Measurements from ENCODE around the gene GPR142. TPM values are rescaled to one million over a fixed set of nuclear protein-coding genes. Genes with fewer than 3 reads are reported as not detected.

The GPR142 gene
- polyA plus RNA-seq, 1 of the 3 experiments (the other 2 are of a cell fraction) = not detected

GRCh38 chr17:74332017-74332650 lies 35.2 kb upstream of the GPR142 start:
- no peak for DNase-seq
- H3K4me3 ChIP-seq (ENCODE audit: low read depth in 2 of 2, low read length in 1 of 2) = no peak overlapping the region
- POLR2A ChIA-PET = no interaction called here
- H3K36me3 ChIP-seq (replicated peaks in 1 of 2; ENCODE audit: control insufficient read depth in 1 of 2, insufficient read depth in 2 of 2, low read length in 1 of 2) = no peaks in the 10 kb centered on the region
- no peak overlapping the region for H3K9ac ChIP-seq
- TF ChIP-seq TCF12 (IDR thresholded peaks at IDR 0.05) (no peak), FOXJ3 (CRISPR knock-in tag; IDR thresholded peaks at IDR 0.05) (no peak), MXI1 (IDR thresholded peaks at IDR 0.05; ENCODE audit: low read depth, low read length) (no peak), TEAD4 (IDR thresholded peaks at IDR 0.05; ENCODE audit: borderline replicate concordance, insufficient read depth) (no peak), TAF1 (IDR thresholded peaks at IDR 0.05; ENCODE audit: borderline replicate concordance, low read depth, low read length) (no peak), SMC3 (IDR thresholded peaks at IDR 0.05; ENCODE audit: low read depth, low read length) (no peak), MAX (IDR thresholded peaks at IDR 0.05; ENCODE audit: low read depth) (no peak), USF2 (IDR thresholded peaks at IDR 0.05; ENCODE audit: borderline replicate concordance, low read depth, low read length) (no peak), JUND (IDR thresholded peaks at IDR 0.05) (no peak), ZBTB33 (IDR thresholded peaks at IDR 0.05; ENCODE audit: borderline replicate concordance, low read depth) (no peak), RFX5 (IDR thresholded peaks at IDR 0.05; ENCODE audit: low read length) (no peak)
- no peak overlapping the region for H3K27ac ChIP-seq (ENCODE audit: low read depth in 2 of 2, low read length in 1 of 2)
- no peak overlapping the region for H3K4me2 ChIP-seq
- H4K20me1 ChIP-seq (ENCODE audit: insufficient read depth) = no peaks in the 10 kb centered on the region
- H3K9me3 ChIP-seq = no peaks in the 10 kb centered on the region
- no peaks in the 10 kb centered on the region for H3K79me2 ChIP-seq (ENCODE audit: insufficient read depth)
- H3K27me3 ChIP-seq (ENCODE audit: insufficient read depth) = no peaks in the 10 kb centered on the region
- H3F3A ChIP-seq (replicated peaks; ENCODE audit: insufficient read depth) = no peaks in the 10 kb centered on the region
- no peak overlapping the region for H2AFZ ChIP-seq (ENCODE audit: low read depth)
- H3K4me1 ChIP-seq (ENCODE audit: control insufficient read depth in 1 of 2, insufficient read depth in 2 of 2, low read depth in 1 of 2, low read length in 1 of 2) = no peaks in the 10 kb centered on the region
- CTCF ChIA-PET = interaction anchor here (0.8 to 2.2 kb wide), 8 partner anchors 12 to 325 kb away, joined by 3 to 9 read pairs (median 4); no protein-coding TSS in a partner anchor
- 47% methylated on average over 6 of the region's 7 CpGs for WGBS (ENCODE audit: low lambda C conversion rate)
- H3K9me2 ChIP-seq = no peaks in the 10 kb centered on the region

- Histone ChIP-seq H3F3A (replicated peaks; ENCODE audit: insufficient read depth) (no peaks in the 10 kb centered on the region), H3K4me2 (no peak overlapping the region), H2AFZ (ENCODE audit: low read depth) (no peak overlapping the region), H3K9me2 (no peaks in the 10 kb centered on the region), H3K4me3 (ENCODE audit: low read depth in 2 of 2, low read length in 1 of 2) (no peak overlapping the region), H3K9me3 (no peaks in the 10 kb centered on the region), H3K27ac (ENCODE audit: low read depth in 2 of 2, low read length in 1 of 2) (no peak overlapping the region), H3K9ac (no peak overlapping the region), H3K27me3 (ENCODE audit: insufficient read depth) (no peaks in the 10 kb centered on the region), H3K4me1 (ENCODE audit: control insufficient read depth in 1 of 2, insufficient read depth in 2 of 2, low read depth in 1 of 2, low read length in 1 of 2) (no peaks in the 10 kb centered on the region), H3K79me2 (ENCODE audit: insufficient read depth) (no peaks in the 10 kb centered on the region), H3K36me3 (replicated peaks in 1 of 2; ENCODE audit: control insufficient read depth in 1 of 2, insufficient read depth in 2 of 2, low read length in 1 of 2) (no peaks in the 10 kb centered on the region), H4K20me1 (ENCODE audit: insufficient read depth) (no peaks in the 10 kb centered on the region)
- ChIA-PET CTCF (interaction anchor here (0.7 to 2.2 kb wide), 8 partner anchors 12 to 324 kb away, joined by 3 to 9 read pairs (median 4); no protein-coding TSS in a partner anchor), POLR2A (no interaction called here)
- 43% methylated on average over 11 of the region's 11 CpGs for WGBS (ENCODE audit: low lambda C conversion rate)
- no peak for TF ChIP-seq USF1 (IDR thresholded peaks at IDR 0.05; ENCODE audit: borderline replicate concordance, low read depth)
- DNase-seq = no peak
Observed at GRCh38 chr17:74332763-74333283, 34.5 kb upstream of the GPR142 start.

Data from SK-N-SH (cell line).